AG09309 (cell line): ENCODE measurements around the gene OGT.
"Not testable (repeated sequence)": the region's sequence is repeated elsewhere in the genome, so short reads cannot be mapped to it uniquely, and the experiment has no call there.

Experiments
- DNase-seq: peaks from one replicate; pipeline ENCODE4 v3.0.0-alpha.2; 2010; ENCODE audit warnings: low read depth
- H3K4me3 ChIP-seq: 2 replicates; pipeline ENCODE4 v1.5.1; 2011; ENCODE audit warnings: mild to moderate bottlenecking, low read depth, low read length, moderate library complexity; ENCODE audit not compliant: control insufficient read depth
- CTCF ChIP-seq: IDR thresholded peaks from 2 replicates; pipeline ENCODE4 v1.5.1; 2011; ENCODE audit warnings: mild to moderate bottlenecking, low read depth, low read length, inconsistent platforms; ENCODE audit not compliant: insufficient read depth, control insufficient read depth; ENCODE audit errors: missing control alignments

OGT gene

GRCh38 chrX:71504346-71504745 lies 28.6 kb upstream of the OGT start:
- TF ChIP-seq CTCF: no peak
- no peak overlapping the region for H3K4me3 ChIP-seq
- DNase-seq: no peak

- no peak for DNase-seq
- H3K4me3 ChIP-seq: no peak overlapping the region
- TF ChIP-seq CTCF: no peak
These were observed 23.6 kb upstream of the OGT start for GRCh38 chrX:71509289-71509688.

GRCh38 chrX:71510161-71510560 lies 22.7 kb upstream of the OGT start:
- no peak overlapping the region for H3K4me3 ChIP-seq
- DNase-seq: no peak
- no peak for TF ChIP-seq CTCF

- not testable (repeated sequence) for DNase-seq, H3K4me3 ChIP-seq
These were observed 19.2 kb upstream of the OGT start for GRCh38 chrX:71513731-71514130.

- no peak for DNase-seq
- TF ChIP-seq CTCF: no peak
- H3K4me3 ChIP-seq: no peak overlapping the region
These were observed 18.4 kb upstream of the OGT start for GRCh38 chrX:71514367-71515037.

GRCh38 chrX:71515038-71515396 lies 17.9 kb upstream of the OGT start:
- DNase-seq: no peak
- H3K4me3 ChIP-seq: no peak overlapping the region
- TF ChIP-seq CTCF: no peak

- TF ChIP-seq CTCF: no peak
- DNase-seq: no peak
- no peak overlapping the region for H3K4me3 ChIP-seq
These were observed 7.6 kb upstream of the OGT start for GRCh38 chrX:71525316-71525715.
